ENCODE data around the gene FMO2. TPM values are rescaled to one million over a fixed set of nuclear protein-coding genes. Genes with fewer than 3 reads are reported as not detected.

Gene FMO2, protein sequence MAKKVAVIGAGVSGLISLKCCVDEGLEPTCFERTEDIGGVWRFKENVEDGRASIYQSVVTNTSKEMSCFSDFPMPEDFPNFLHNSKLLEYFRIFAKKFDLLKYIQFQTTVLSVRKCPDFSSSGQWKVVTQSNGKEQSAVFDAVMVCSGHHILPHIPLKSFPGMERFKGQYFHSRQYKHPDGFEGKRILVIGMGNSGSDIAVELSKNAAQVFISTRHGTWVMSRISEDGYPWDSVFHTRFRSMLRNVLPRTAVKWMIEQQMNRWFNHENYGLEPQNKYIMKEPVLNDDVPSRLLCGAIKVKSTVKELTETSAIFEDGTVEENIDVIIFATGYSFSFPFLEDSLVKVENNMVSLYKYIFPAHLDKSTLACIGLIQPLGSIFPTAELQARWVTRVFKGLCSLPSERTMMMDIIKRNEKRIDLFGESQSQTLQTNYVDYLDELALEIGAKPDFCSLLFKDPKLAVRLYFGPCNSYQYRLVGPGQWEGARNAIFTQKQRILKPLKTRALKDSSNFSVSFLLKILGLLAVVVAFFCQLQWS
- not detected in 2 replicates for total RNA-seq

DNA sequence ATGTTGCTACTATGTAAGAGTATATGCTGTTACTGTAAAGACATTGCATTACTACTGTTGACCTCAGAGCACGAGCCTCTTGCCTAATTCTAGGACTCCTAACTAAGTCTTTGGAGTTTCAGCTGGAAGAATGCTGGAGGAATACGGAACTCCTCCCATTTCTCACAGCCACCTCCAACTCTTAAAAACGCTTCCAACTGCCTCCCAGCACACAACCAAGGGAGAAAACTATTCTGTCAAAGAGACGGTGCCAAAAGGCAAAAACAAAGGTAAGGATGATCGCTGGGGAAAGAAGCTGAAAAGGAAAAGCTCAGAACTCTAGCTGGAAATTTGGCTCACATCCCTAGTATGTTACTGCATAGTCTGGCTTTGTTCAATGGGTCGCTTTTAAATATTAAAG, at the start of gene FMO2:
Gene FMO2 (plus strand): TSS at position 210 of the 400 bp plus-strand sequence. CDS start 414 bp downstream, outside the sequence.

DNA sequence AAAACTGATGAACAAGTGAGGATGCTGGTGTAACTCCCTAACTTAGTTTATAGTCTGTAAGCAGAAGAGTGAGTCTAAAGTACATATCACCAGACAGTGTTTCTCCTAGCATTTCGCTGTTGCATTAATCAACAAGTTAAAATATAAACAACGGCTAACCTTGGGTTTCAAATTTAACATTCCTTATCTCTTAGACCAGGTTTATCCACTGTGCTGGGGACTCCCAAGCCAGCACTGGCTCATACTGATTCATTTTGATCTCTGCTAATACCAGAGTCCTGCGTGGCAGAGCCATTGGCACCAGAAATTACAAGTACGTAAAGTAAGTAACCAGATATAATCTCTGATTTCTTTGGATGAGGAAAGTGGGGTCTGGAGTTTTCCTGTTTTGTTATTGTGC, 63.2 kb downstream of the FMO2 start, which contains the start of gene FMO1:
Gene FMO1 (plus strand): TSS at position 193 of the 400 bp plus-strand sequence. CDS start 9,594 bp downstream, outside the sequence.

Other genes starting within 250 kb of the FMO2 start
- gene MROH9, start 249.8 kb upstream of the FMO2 start, total RNA-seq, result under 0.01 TPM in 1 of 2 replicates, not detected in the other
- not detected in 2 replicates for gene FMO3, start 94.4 kb upstream of the FMO2 start, total RNA-seq
- not detected in 2 replicates for gene FMO1, start 63.2 kb downstream of the FMO2 start, total RNA-seq
- 0.42 and 0.89 TPM in 2 replicates for gene FMO4, start 128.9 kb downstream of the FMO2 start, total RNA-seq